GM10248 (cell line): ENCODE data around the gene ARL13B.
A peak's percentile ranks its signal among the peaks of the same experiment; 100 is the strongest.

ENCODE experiments used
- CTCF ChIA-PET: fragments of 300-600 bp; sonication (Branson Sonifier 250); formaldehyde crosslinking; extraction: SDS; loops from one replicate; lab custom pipeline; 2021; ENCODE audit warnings: antibody characterized with exemption; lab: Yijun Ruan, JAX
- POLR2A ChIA-PET: fragments of 350-650 bp; sonication (Branson Sonifier 250); formaldehyde crosslinking; extraction: SDS; loops from one replicate; lab custom pipeline; 2020; ENCODE audit warnings: antibody characterized with exemption; lab: Yijun Ruan, JAX
- DNase-seq: peaks from one replicate; pipeline ENCODE4 v3.0.0; 2012; ENCODE audit errors: extremely low spot score
- TF ChIP-seq, protein P1 (sequence below): IDR thresholded peaks from 2 replicates; pipeline ENCODE4 v1.5.1; 2012; ENCODE audit warnings: mild to moderate bottlenecking, low read depth; ENCODE audit errors: extremely low read depth, missing control alignments, control extremely low read depth

Gene ARL13B

GRCh38 chr3:94046533-94046932 is 66.6 kb downstream of the ARL13B start:
- DNase-seq, result no peak
- TF ChIP-seq, protein P1, sequence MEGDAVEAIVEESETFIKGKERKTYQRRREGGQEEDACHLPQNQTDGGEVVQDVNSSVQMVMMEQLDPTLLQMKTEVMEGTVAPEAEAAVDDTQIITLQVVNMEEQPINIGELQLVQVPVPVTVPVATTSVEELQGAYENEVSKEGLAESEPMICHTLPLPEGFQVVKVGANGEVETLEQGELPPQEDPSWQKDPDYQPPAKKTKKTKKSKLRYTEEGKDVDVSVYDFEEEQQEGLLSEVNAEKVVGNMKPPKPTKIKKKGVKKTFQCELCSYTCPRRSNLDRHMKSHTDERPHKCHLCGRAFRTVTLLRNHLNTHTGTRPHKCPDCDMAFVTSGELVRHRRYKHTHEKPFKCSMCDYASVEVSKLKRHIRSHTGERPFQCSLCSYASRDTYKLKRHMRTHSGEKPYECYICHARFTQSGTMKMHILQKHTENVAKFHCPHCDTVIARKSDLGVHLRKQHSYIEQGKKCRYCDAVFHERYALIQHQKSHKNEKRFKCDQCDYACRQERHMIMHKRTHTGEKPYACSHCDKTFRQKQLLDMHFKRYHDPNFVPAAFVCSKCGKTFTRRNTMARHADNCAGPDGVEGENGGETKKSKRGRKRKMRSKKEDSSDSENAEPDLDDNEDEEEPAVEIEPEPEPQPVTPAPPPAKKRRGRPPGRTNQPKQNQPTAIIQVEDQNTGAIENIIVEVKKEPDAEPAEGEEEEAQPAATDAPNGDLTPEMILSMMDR, result no peak
- ChIA-PET CTCF (no interaction called here), POLR2A (no interaction called here)

DNA sequence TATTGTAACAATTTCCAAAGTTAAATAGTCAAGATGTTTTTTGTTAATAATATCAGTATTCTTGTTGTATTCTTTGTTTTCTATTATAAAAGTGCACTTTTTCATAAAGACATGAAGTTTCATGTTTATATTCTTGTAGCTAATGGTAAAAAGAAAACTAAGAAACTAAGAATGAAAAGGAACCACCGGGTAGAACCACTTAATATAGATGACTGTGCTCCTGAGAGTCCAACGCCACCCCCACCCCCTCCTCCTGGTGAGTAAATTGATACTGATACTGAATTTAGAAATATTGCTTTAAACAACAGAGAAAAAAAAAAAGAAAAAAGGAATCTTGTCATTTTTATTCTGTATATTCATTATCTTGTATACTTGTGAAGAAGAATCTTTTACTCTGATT is 69.3 kb downstream of the ARL13B start:
- POLR2A ChIA-PET, result no interaction called here
- TF ChIP-seq, protein P1, result no peak
- no peak for DNase-seq
- CTCF ChIA-PET, result interaction anchor here (0.9 to 1.4 kb wide), 2 partner anchors 10 to 41 kb away, joined by 3 to 5 read pairs; no protein-coding TSS in a partner anchor

DNA sequence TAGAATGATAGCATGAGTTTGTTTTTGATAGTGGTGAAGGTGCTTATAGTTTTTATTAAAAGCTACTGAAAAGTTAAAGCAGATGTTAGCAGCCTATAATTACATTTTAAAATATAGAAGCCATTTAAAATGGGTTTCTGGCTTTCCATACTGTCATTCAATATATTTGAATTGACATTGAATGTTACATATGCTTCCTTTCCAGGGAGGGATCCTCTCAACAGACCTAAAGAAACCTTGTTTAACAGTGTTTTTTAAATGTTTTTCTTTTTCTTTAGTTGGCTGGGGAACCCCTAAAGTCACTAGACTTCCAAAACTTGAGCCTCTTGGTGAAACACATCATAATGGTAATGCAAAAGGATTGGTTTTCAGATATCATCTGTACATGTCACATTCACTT is 70.6 kb downstream of the ARL13B start:
- no peak for DNase-seq
- TF ChIP-seq, protein P1, result no peak
- ChIA-PET POLR2A (no interaction called here), CTCF (interaction anchor here (1.3 to 2.6 kb wide), 2 partner anchors 11 to 13 kb away, joined by 7 read pairs; partner anchors contain the start of genes DHFR2 and NSUN3)

DNA sequence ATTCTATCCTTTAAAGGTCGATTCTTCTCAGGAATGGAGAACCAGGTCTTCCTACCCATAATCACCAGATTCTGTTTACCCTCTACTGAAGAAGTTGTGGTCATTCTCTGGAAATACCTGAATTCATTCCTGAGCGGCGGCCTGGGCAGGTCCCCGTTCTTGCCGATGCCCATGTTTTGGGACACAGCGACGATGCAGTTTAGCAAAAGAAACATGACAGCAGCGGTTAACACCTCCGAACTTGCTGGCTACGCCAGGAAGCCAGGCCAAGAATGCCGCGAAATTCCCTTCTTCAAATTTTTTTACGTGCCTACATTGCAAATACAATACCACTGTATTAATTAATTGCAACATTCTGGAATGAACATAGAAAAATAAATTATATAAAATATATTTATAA is 81.3 kb downstream of the ARL13B start:
- no peak for DNase-seq
- TF ChIP-seq, protein P1, result no peak
- POLR2A ChIA-PET, result no interaction called here
- CTCF ChIA-PET, result interaction anchor here (2.1 kb wide), 1 partner anchor 10 kb away, joined by 7 read pairs; no protein-coding TSS in a partner anchor

DNA sequence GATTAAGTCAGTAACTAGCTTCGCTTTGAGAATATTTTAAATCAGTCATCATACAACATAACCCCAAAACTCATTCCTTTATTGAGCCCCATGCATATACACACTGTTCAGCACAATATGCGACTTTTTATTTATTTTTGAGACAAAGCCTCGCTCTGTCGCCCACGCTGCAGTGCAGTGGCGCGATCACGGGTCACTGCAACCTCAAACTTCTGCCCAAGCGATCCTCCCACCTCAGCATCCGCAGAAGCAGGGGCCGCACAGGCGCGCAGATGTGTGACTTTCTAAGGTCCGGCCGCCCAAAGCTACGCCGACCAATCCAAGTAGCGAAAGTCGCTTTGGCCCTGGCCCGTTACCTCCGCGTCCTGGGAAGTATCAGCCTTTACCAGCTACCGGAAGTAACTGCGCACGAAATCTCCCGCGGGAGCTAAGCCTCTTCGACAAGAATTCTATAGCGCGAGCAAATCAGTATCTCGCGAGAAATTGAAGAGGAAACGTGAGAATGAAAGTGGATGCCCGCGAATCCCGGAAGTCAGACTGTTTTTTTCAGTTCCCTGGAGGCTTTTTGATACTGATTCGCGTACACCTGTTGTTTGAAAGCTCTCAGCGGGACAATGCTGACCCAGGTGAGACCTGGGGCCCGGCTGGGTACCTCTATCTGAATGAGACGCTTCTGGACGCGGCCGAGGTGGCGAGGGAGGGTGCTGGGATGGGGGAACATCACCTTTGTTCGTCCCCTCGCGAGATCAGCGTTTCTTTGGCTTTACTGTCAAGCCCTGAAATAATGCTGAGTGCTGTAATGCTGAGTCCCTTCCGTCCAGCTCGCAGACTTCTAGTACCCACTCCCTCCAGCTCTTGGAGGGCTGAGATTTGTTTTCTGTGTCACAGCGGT is 82.8 kb downstream of the ARL13B start, which contains the start of the genes DHFR2 and NSUN3:
TSS of gene DHFR2 (minus strand) at position 404 of the 892 bp plus-strand sequence. CDS start 1,405 bp downstream, outside the sequence.
TSS of gene NSUN3 (plus strand) at position 549 of the 892 bp plus-strand sequence. CDS start at position 615, 66 bp downstream.
- DNase-seq, result peak; percentile 84
- ChIA-PET POLR2A (interaction anchor here (0.7 kb wide), 1 partner anchor 55 kb away, joined by 3 read pairs; no protein-coding TSS in a partner anchor), CTCF (interaction anchor here (0.8 to 2.1 kb wide), 7 partner anchors 12 to 83 kb away, joined by 3 to 10 read pairs (median 4); partner anchors contain the start of gene ARL13B)
- TF ChIP-seq, protein P1, result no peak

DNA sequence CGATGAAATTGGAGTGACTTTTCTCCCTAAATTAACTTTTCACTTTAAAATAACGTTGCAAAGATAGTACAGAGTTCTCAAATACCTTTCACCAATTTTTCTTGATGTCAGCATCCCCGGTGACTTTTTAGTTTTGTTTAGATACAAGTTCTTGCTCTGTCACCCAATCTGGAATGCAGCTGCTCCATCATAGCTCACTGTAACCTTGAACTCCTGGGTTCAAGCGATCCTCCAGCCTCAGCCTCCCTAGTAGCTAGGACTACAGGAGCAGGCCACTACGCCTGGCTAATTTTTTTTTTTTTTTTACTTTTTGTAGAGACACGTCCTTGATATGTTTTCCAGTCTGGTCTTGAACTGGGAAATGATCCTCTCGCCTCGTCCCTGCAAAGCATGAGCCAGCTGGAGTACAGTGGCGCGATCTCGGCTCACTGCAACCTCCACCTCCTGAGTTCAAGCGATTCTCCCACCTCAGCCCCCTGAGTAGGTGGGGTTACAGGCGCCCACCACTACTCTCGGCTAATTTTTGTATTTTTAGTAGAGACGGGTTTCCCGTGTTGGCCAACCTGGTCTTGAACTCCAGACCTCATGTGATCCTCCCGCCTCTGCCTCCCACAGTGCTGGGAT is 83.7 kb downstream of the ARL13B start:
- TF ChIP-seq, protein P1, result no peak
- CTCF ChIA-PET, result interaction anchor here (1.6 to 1.7 kb wide), 2 partner anchors 43 to 60 kb away, joined by 3 to 10 read pairs; no protein-coding TSS in a partner anchor
- POLR2A ChIA-PET, result no interaction called here
- DNase-seq, result no peak
